H1 (cell line): Measurements from ENCODE around the gene RASAL2. TPM values are rescaled to one million over a fixed set of nuclear protein-coding genes. Genes with fewer than 3 reads are reported as not detected.
A peak's percentile ranks its signal among the peaks of the same experiment; 100 is the strongest.

ENCODE experiments used
- CTCF ChIA-PET: fragments of 300-600 bp; sonication (Branson Sonifier 250); formaldehyde crosslinking; loops from one replicate; lab custom pipeline; 2021; ENCODE audit not compliant: partially characterized antibody; lab: Charles Lee
- POLR2A ChIA-PET: fragments of 300-600 bp; sonication (Branson Sonifier 250); formaldehyde crosslinking; loops from one replicate; lab custom pipeline; 2021; ENCODE audit warnings: inconsistent platforms; ENCODE audit not compliant: partially characterized antibody; lab: Charles Lee
- DNase-seq, 2 experiments: peaks; one replicate each; pipeline versions ENCODE4 v3.0.0 to v3.0.0-alpha.2; 2010 to 2022; ENCODE audit warnings: low spot score in 2 of 2, low read depth in 1 of 2, mixed read lengths in 1 of 2
- FAIRE-seq: peaks from 2 replicates; lab custom pipeline; 2011; peaks lifted over from hg19 to GRCh38; lab: Jason Lieb, UNC
- H2AFZ ChIP-seq: 2 replicates; pipeline ENCODE4 v1.8.1; 2012; ENCODE audit warnings: low read length, inconsistent platforms
- H2AK5ac ChIP-seq: 2 replicates; pipeline ENCODE4 v1.6.1; 2013; ENCODE audit warnings: low read depth, low read length
- H2BK120ac ChIP-seq: replicated peaks from 2 replicates; pipeline ENCODE3; 2013; ENCODE audit warnings: low read depth, low read length, inconsistent platforms
- H2BK12ac ChIP-seq: 2 replicates; pipeline ENCODE4 v1.6.1; 2013; ENCODE audit warnings: low read depth, low read length
- H2BK15ac ChIP-seq: 2 replicates; pipeline ENCODE4 v1.6.1; 2013; ENCODE audit warnings: low read length
- H2BK20ac ChIP-seq: 2 replicates; pipeline ENCODE4 v1.6.1; 2013; ENCODE audit warnings: low read length
- H2BK5ac ChIP-seq: 2 replicates; pipeline ENCODE4 v1.6.1; 2013; ENCODE audit warnings: low read depth, low read length
- H3K14ac ChIP-seq: 2 replicates; pipeline ENCODE4 v1.6.1; 2013; ENCODE audit warnings: inconsistent platforms; ENCODE audit not compliant: insufficient read length
- H3K18ac ChIP-seq: 2 replicates; pipeline ENCODE4 v1.6.1; 2013; ENCODE audit warnings: low read length; ENCODE audit errors: extremely low read depth
- H3K23ac ChIP-seq: 2 replicates; pipeline ENCODE4 v1.6.1; 2013; ENCODE audit warnings: inconsistent platforms; ENCODE audit not compliant: insufficient read length
- H3K23me2 ChIP-seq: 2 replicates; pipeline ENCODE4 v1.6.1; 2013; ENCODE audit warnings: low read depth, low read length
- H3K27ac ChIP-seq: 2 replicates; pipeline ENCODE4 v1.6.1; 2011; ENCODE audit warnings: low read depth, low read length, inconsistent platforms
- H3K27me3 ChIP-seq, 4 experiments: replicated peaks in 1 of 4; 1 replicate in 1 of 4; 2 replicates in 3 of 4; pipeline versions ENCODE4 v1.6.1 to v1.8.1; 2011 to 2013; ENCODE audit warnings: low read length in 3 of 4, mild to moderate bottlenecking in 3 of 4, inconsistent platforms in 2 of 4, mixed read lengths in 2 of 4, moderate library complexity in 1 of 4; ENCODE audit not compliant: control insufficient read depth in 3 of 4, insufficient read depth in 3 of 4; ENCODE audit errors: extremely low read depth in 1 of 4
- H3K36me3 ChIP-seq, 4 experiments: 2 replicates each; pipeline versions ENCODE4 v1.6.1 to v1.8.1; 2011 to 2013; ENCODE audit warnings: mild to moderate bottlenecking in 4 of 4, low read length in 3 of 4, moderate library complexity in 2 of 4, control low read depth in 1 of 4, inconsistent platforms in 1 of 4; ENCODE audit not compliant: insufficient read depth in 4 of 4, control insufficient read depth in 2 of 4
- H3K4ac ChIP-seq: replicated peaks from 2 replicates; pipeline ENCODE3; 2013; ENCODE audit warnings: low read length, low read depth, mixed read lengths, inconsistent platforms; ENCODE audit not compliant: insufficient read length
- H3K4me1 ChIP-seq, 4 experiments: replicated peaks in 1 of 4; 1 replicate in 1 of 4; 2 replicates in 3 of 4; pipeline versions ENCODE4 v1.6.1 to v1.8.1; 2011 to 2013; ENCODE audit warnings: low read length in 3 of 4, inconsistent platforms in 2 of 4, mixed read lengths in 1 of 4; ENCODE audit not compliant: insufficient read depth in 4 of 4, control insufficient read depth in 3 of 4
- H3K4me2 ChIP-seq, 2 experiments: 2 replicates each; pipeline versions ENCODE4 v1.6.1 to v1.8.1; 2011 to 2013; ENCODE audit warnings: low read depth in 2 of 2, low read length in 2 of 2, control low read depth in 1 of 2, inconsistent platforms in 1 of 2, mild to moderate bottlenecking in 1 of 2; ENCODE audit not compliant: insufficient read depth in 1 of 2
- H3K4me3 ChIP-seq, 4 experiments: fragments of 200-600, 300-600 bp in 1 of 4; sonication (generic), shearing (Covaris generic), sonication (Bioruptor Twin) in 1 of 4; 2 replicates each; pipeline versions ENCODE4 v1.5.1 to v1.8.1; 2011 to 2016; ENCODE audit warnings: low read length in 4 of 4, low read depth in 3 of 4, control low read depth in 2 of 4, inconsistent platforms in 2 of 4, mild to moderate bottlenecking in 2 of 4, mixed read lengths in 1 of 4, moderate library complexity in 1 of 4; ENCODE audit not compliant: insufficient read depth in 2 of 4; ENCODE audit errors: extremely low read depth in 1 of 4
- H3K56ac ChIP-seq: replicated peaks from 2 replicates; pipeline ENCODE3; 2013; ENCODE audit warnings: low read depth, mild to moderate bottlenecking, mixed read lengths, low read length, inconsistent platforms; ENCODE audit not compliant: insufficient read length
- H3K79me1 ChIP-seq: 2 replicates; pipeline ENCODE4 v1.6.1; 2013; ENCODE audit warnings: low read depth, low read length, control low read depth
- H3K79me2 ChIP-seq, 2 experiments: 2 replicates each; pipeline versions ENCODE4 v1.6.1 to v1.8.1; 2012 to 2013; ENCODE audit warnings: low read length in 2 of 2, mild to moderate bottlenecking in 2 of 2, inconsistent platforms in 1 of 2; ENCODE audit not compliant: insufficient read depth in 2 of 2, control insufficient read depth in 1 of 2
- H3K9ac ChIP-seq, 4 experiments: replicated peaks in 1 of 4; 1 replicate in 1 of 4; 2 replicates in 3 of 4; pipeline versions ENCODE4 v1.6.1 to v1.8.1; 2011 to 2013; ENCODE audit warnings: low read depth in 3 of 4, low read length in 3 of 4, control low read depth in 2 of 4, mild to moderate bottlenecking in 2 of 4, moderate library complexity in 2 of 4, inconsistent platforms in 1 of 4; ENCODE audit errors: extremely low read depth in 1 of 4
- H3K9me3 ChIP-seq, 2 experiments: 2 replicates each; pipeline versions ENCODE4 v1.6.1 to v1.8.1; 2012 to 2013; ENCODE audit warnings: mild to moderate bottlenecking in 2 of 2, moderate library complexity in 2 of 2, control low read depth in 1 of 2, inconsistent platforms in 1 of 2, low read depth in 1 of 2, low read length in 1 of 2, mixed read lengths in 1 of 2; ENCODE audit not compliant: insufficient read depth in 2 of 2
- H4K20me1 ChIP-seq, 2 experiments: replicated peaks in 1 of 2; 2 replicates each; pipeline versions ENCODE3 to v1.8.1; 2011 to 2013; ENCODE audit warnings: inconsistent platforms in 2 of 2, low read length in 2 of 2, mild to moderate bottlenecking in 1 of 2; ENCODE audit not compliant: insufficient read depth in 2 of 2, control insufficient read depth in 1 of 2
- H4K5ac ChIP-seq: 2 replicates; pipeline ENCODE4 v1.6.1; 2013; ENCODE audit warnings: low read length, low read depth, mixed read lengths, inconsistent platforms; ENCODE audit not compliant: insufficient read length
- H4K8ac ChIP-seq: 2 replicates; pipeline ENCODE4 v1.8.0; 2013; ENCODE audit warnings: mild to moderate bottlenecking, moderate library complexity, low read length, inconsistent platforms; ENCODE audit not compliant: insufficient read depth; ENCODE audit errors: extremely low read depth
- H4K91ac ChIP-seq: replicated peaks from 2 replicates; pipeline ENCODE3; 2013; ENCODE audit warnings: low read length, mixed read lengths, inconsistent platforms; ENCODE audit not compliant: insufficient read length
- ASH2L ChIP-seq: fragments of 200-600, 300-600 bp; sonication (generic); IDR thresholded peaks from one replicate; pipeline ENCODE4 v1.7.1; 2017; ENCODE audit warnings: low read length
- BCL11A ChIP-seq, 2 experiments: IDR thresholded peaks; one replicate each; pipeline ENCODE4 v1.6.1; 2011; ENCODE audit warnings: low read depth in 2 of 2, low read length in 2 of 2, mild to moderate bottlenecking in 2 of 2
- BRCA1 ChIP-seq: IDR thresholded peaks from 2 replicates; pipeline ENCODE4 v1.6.1; 2012; ENCODE audit warnings: low read depth, low read length, improper control_type of control experiment
- CTCF ChIP-seq, 3 experiments: IDR thresholded peaks; 1 replicate in 2 of 3; 2 replicates in 1 of 3; pipeline versions ENCODE4 v1.5.1 to v1.6.1; 2011; ENCODE audit warnings: low read length in 3 of 3, mild to moderate bottlenecking in 3 of 3, inconsistent platforms in 2 of 3, low read depth in 1 of 3, moderate library complexity in 1 of 3; ENCODE audit not compliant: insufficient read depth in 1 of 3; ENCODE audit errors: control extremely low read depth in 1 of 3
- POU5F1 ChIP-seq: IDR thresholded peaks from 2 replicates; pipeline ENCODE4 v1.6.1; 2011; ENCODE audit warnings: low read depth, mild to moderate bottlenecking, low read length, moderate library complexity
- RFX5 ChIP-seq: IDR thresholded peaks from 2 replicates; pipeline ENCODE4 v1.6.1; 2011; ENCODE audit warnings: low read depth, low read length, improper control_type of control experiment, borderline replicate concordance
- SP4 ChIP-seq: IDR thresholded peaks from 2 replicates; pipeline ENCODE4 v1.6.1; 2012; ENCODE audit warnings: low read length, inconsistent platforms
- TAF1 ChIP-seq: IDR thresholded peaks from 2 replicates; pipeline ENCODE4 v1.6.1; 2011; ENCODE audit warnings: mild to moderate bottlenecking, low read depth, low read length
- WGBS, 2 experiments: shearing (Covaris generic) in 1 of 2; methylation state at CpG; one replicate each; pipeline versions ENCODE4 v1.1.6 to v1.1.7; 2013 to 2015; ENCODE audit warnings: low lambda C conversion rate in 2 of 2, mixed read lengths in 2 of 2, inconsistent platforms in 1 of 2, low coverage in 1 of 2, missing lambda C conversion rate in 1 of 2; ENCODE audit not compliant: insufficient replicate concordance in 2 of 2, insufficient coverage in 1 of 2, insufficient read length in 1 of 2; ENCODE audit errors: extremely low coverage in 1 of 2, missing lambda C conversion rate in 1 of 2; 5-methylcytosine and 5-hydroxymethylcytosine counted together
- polyA plus RNA-seq, 7 experiments: library from polyadenylated mRNA; depleted of rRNA in 3 of 7; stranded (reverse) in 5 of 7; unstranded in 2 of 7; fragments of >200 nt in 5 of 7; fragments of 200-250 nt in 2 of 7; gene quantifications; 1 replicate in 5 of 7; 2 replicates in 1 of 7; 4 replicates in 1 of 7; pipeline versions ENCODE4 v1.2.1 to v1.2.3, GENCODE V29; 2011 to 2013; ENCODE audit warnings: missing spikeins in 2 of 7, mixed read lengths in 2 of 7
- total RNA-seq: library from RNA; stranded (reverse); fragmentation: NEBNext Ultra II Directional; extraction: Animal tissue kit (Norgen Biotek cat#: 25700); gene quantifications from 2 replicates; pipeline ENCODE4 v1.2.1, GENCODE V29; 2021

RASAL2 gene
- total and polyA plus RNA-seq, 2 of the 8 experiments (the other 6 are each of a cell fraction or from before 2014, with no cell fraction given), result 15.9 to 32.5 TPM

GRCh38 chr1:178371235-178371634 is 277.3 kb downstream of the RASAL2 start:
- Histone ChIP-seq H4K20me1 (no peaks in the 10 kb centered on the region), H3K23me2 (no peaks in the 10 kb centered on the region), H3K23ac (no peak overlapping the region), H3K79me1 (no peaks in the 10 kb centered on the region), H2BK5ac (no peak overlapping the region), H3K56ac (no peak overlapping the region), H4K8ac (no peak overlapping the region), H2BK20ac (no peak overlapping the region), H3K4me2 (peak overlapping the region; percentile 52 to 65), H3K36me3 (no peaks in the 10 kb centered on the region), H4K5ac (no peak overlapping the region), H3K79me2 (peaks cover 0 to 4% of the 10 kb centered on the region in 2 experiments; a peak in 1 of 4 replicates), H3K27ac (no peak overlapping the region), H3K4me1 (peaks cover 0 to 7% (median 6%) of the 10 kb centered on the region in 4 experiments; a peak in 3 of 7 replicates), H3K4me3 (peak overlapping the region in 3 of 4 experiments; percentile 2 to 38 (median 10); a peak in 4 of 8 replicates), H4K91ac (no peak overlapping the region), H3K4ac (no peak overlapping the region), H3K14ac (no peak overlapping the region), H2BK12ac (no peak overlapping the region)
- POLR2A ChIA-PET, result interaction anchor here (0.7 to 0.8 kb wide), 2 partner anchors 47 to 72 kb away, joined by 4 to 5 read pairs; no protein-coding TSS in a partner anchor
- FAIRE-seq, result no peak
- TF ChIP-seq ASH2L (no peak), TAF1 (no peak), BCL11A (IDR thresholded peaks at IDR 0.05; ENCODE audit: low read depth in 2 of 2, low read length in 2 of 2) (no peak), BRCA1 (no peak), RFX5 (no peak), SP4 (no peak), CTCF (IDR thresholded peaks at IDR 0.05; ENCODE audit: control extremely low read depth in 1 of 3, insufficient read depth in 1 of 3, low read depth in 1 of 3, low read length in 3 of 3) (no peak), POU5F1 (no peak)
- TF ChIP-seq, all 59 proteins: peak for 0
- Histone ChIP-seq H2AFZ (no peak overlapping the region), H3K9me3 (no peaks in the 10 kb centered on the region), H2BK15ac (no peak overlapping the region), H2BK120ac (no peak overlapping the region), H3K9ac (no peak overlapping the region; a peak in 1 of 7 replicates), H3K18ac (0 out of 2 replicates have a peak overlapping the region, but pooled peaks have one; percentile 24), H2AK5ac (no peak overlapping the region), H3K27me3 (no peaks in the 10 kb centered on the region)
- WGBS, 2 experiments, result 46% methylated on average over 6 of the region's 6 CpGs; no CpG with 5 or more reads in 1 of the 2 experiments
- DNase-seq, result no peak
- CTCF ChIA-PET, result interaction anchor here (0.6 to 3.2 kb wide), 12 partner anchors 8 to 339 kb away, joined by 3 to 15 read pairs (median 4); no protein-coding TSS in a partner anchor
